ENCODE measurements around the gene MORN2. TPM values are rescaled to one million over a fixed set of nuclear protein-coding genes. Genes with fewer than 3 reads are reported as not detected.

The MORN2 gene
- total and polyA plus RNA-seq, 2 experiments from 2014 or later, result 38.5 to 57.6 TPM

DNA sequence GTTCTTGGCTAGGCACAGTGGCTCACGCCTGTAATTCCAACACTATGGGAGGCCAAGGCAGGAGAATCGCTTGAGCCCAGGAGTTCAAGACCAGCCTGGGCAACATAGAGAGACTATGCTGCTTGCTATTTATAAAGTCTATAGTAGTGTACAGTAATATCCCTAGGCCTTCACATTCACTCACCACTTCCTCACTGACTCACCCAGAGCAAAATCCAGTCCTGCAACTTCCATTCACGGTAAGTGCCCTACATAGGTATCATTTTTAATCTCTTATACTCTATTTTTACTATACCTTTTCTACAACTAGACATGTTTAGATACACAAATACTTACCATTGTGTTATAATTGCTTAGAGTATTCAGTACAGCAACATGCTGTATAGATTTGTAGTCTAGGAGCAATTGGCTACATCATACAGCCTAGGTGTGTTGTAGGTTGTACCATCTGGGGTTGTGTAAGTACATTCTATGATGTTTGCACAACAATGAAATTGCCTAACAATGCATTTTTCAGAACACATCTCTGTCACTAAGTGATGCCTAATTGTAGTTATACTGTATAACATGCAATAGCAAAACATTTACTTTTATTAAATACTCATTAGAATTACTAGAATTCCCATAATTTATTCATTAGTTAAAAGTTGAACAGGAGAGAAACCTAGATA, 8.9 kb upstream of the MORN2 start:
- Histone ChIP-seq H3K4me2 (ENCODE audit: unreplicated experiment) (no peak overlapping the region), H3K27ac (no peak overlapping the region), H3F3A (ENCODE audit: insufficient read depth) (no peaks in the 10 kb centered on the region), H3K79me2 (ENCODE audit: insufficient read depth) (peaks cover 37% of the 10 kb centered on the region), H3K4me3 (no peak overlapping the region), H3K9me2 (ENCODE audit: insufficient read depth) (no peaks in the 10 kb centered on the region), H3K27me3 (replicated peaks; ENCODE audit: insufficient read depth) (no peaks in the 10 kb centered on the region), H3K9me3 (ENCODE audit: low read depth) (no peaks in the 10 kb centered on the region), H2AFZ (no peak overlapping the region), H3K4me1 (ENCODE audit: insufficient read depth) (no peaks in the 10 kb centered on the region), H3K36me3 (ENCODE audit: low read depth) (peaks cover 15% of the 10 kb centered on the region; the same call in 1 of the 2 replicates), H4K20me1 (ENCODE audit: insufficient read depth) (no peaks in the 10 kb centered on the region), H3K9ac (no peak overlapping the region)
- in situ Hi-C loops (cut with MboI), result no loop called here
- WGBS, 2 experiments (ENCODE audit: low coverage in 1 of 2, low lambda C conversion rate in 2 of 2, missing lambda C conversion rate in 2 of 2), result 94 to 100% methylated on average over 3 of the region's 3 CpGs
- TF ChIP-seq EZH2phosphoT487 (IDR thresholded peaks at IDR 0.05; ENCODE audit: insufficient read depth, low read depth), result no peak
- TF ChIP-seq EZH2 (IDR thresholded peaks at IDR 0.05; ENCODE audit: insufficient read depth, poor library complexity, severe bottlenecking), result no peak
- DNase-seq, result peak; percentile 2

GRCh38 chr2:38871432-38871831, 4.3 kb upstream of the MORN2 start:
- TF ChIP-seq EZH2 (IDR thresholded peaks at IDR 0.05; ENCODE audit: insufficient read depth, poor library complexity, severe bottlenecking), result no peak
- Histone ChIP-seq H3K27ac (no peak overlapping the region), H3K4me3 (no peak overlapping the region), H4K20me1 (ENCODE audit: insufficient read depth) (no peaks in the 10 kb centered on the region), H3K79me2 (ENCODE audit: insufficient read depth) (peaks cover 79% of the 10 kb centered on the region), H3K9me3 (ENCODE audit: low read depth) (no peaks in the 10 kb centered on the region), H2AFZ (no peak overlapping the region), H3K36me3 (ENCODE audit: low read depth) (peaks cover 6% of the 10 kb centered on the region; the same call in 1 of the 2 replicates), H3K4me1 (ENCODE audit: insufficient read depth) (peaks cover 6% of the 10 kb centered on the region; the same call in 1 of the 2 replicates), H3K9ac (no peak overlapping the region), H3K27me3 (replicated peaks; ENCODE audit: insufficient read depth) (no peaks in the 10 kb centered on the region), H3K4me2 (ENCODE audit: unreplicated experiment) (no peak overlapping the region), H3K9me2 (ENCODE audit: insufficient read depth) (no peaks in the 10 kb centered on the region), H3F3A (ENCODE audit: insufficient read depth) (no peaks in the 10 kb centered on the region)
- no peak for DNase-seq
- in situ Hi-C loops (cut with MboI), result no loop called here
- 75 to 81% methylated on average over 3 of the region's 3 CpGs for WGBS, 2 experiments (ENCODE audit: low coverage in 1 of 2, low lambda C conversion rate in 2 of 2, missing lambda C conversion rate in 2 of 2)

- H3K9me2 ChIP-seq (ENCODE audit: insufficient read depth), result no peaks in the 10 kb centered on the region
- H3K36me3 ChIP-seq (ENCODE audit: low read depth), result no peaks in the 10 kb centered on the region
- H3K4me1 ChIP-seq (ENCODE audit: insufficient read depth), result peaks cover 6% of the 10 kb centered on the region; the same call in 1 of the 2 replicates
- H2AFZ ChIP-seq, result no peak overlapping the region
- no peak overlapping the region for H3K4me2 ChIP-seq (ENCODE audit: unreplicated experiment)
- WGBS, 2 experiments (ENCODE audit: low coverage in 1 of 2, low lambda C conversion rate in 2 of 2, missing lambda C conversion rate in 2 of 2), result 78% methylated on average over 5 of the region's 5 CpGs
- no peaks in the 10 kb centered on the region for H3K9me3 ChIP-seq (ENCODE audit: low read depth)
- no peaks in the 10 kb centered on the region for H4K20me1 ChIP-seq (ENCODE audit: insufficient read depth)
- no peaks in the 10 kb centered on the region for H3K27me3 ChIP-seq (replicated peaks; ENCODE audit: insufficient read depth)
- H3K79me2 ChIP-seq (ENCODE audit: insufficient read depth), result peaks cover 76% of the 10 kb centered on the region
- no peak overlapping the region for H3K9ac ChIP-seq
- no peak for DNase-seq
- no peak for TF ChIP-seq EZH2phosphoT487 (IDR thresholded peaks at IDR 0.05; ENCODE audit: insufficient read depth, low read depth)
- no peak for TF ChIP-seq EZH2 (IDR thresholded peaks at IDR 0.05; ENCODE audit: insufficient read depth, poor library complexity, severe bottlenecking)
- in situ Hi-C loops (cut with MboI), result no loop called here
- no peak overlapping the region for H3K27ac ChIP-seq
- no peak overlapping the region for H3K4me3 ChIP-seq
- no peaks in the 10 kb centered on the region for H3F3A ChIP-seq (ENCODE audit: insufficient read depth)
Observed at GRCh38 chr2:38873763-38874162, 2.0 kb upstream of the MORN2 start.

DNA sequence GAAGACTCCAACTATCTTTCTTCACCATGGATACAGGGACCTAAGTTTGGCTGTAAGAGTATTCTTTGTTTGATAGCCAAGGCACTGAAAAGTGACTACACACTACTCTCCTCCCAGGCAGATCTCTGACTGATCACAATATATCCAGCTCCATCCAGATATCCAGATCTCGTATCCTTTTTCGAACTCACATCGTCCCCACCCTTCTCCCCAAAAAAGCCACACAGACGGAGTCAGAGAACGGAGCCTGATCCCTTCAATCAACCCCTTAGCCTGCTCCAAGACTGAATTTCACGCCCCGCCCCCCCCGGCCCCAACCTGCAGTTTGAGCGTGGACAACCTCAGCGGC, 575 bp upstream of the MORN2 start:
- Histone ChIP-seq H3K9ac (peak overlapping the region; percentile 90), H3K9me3 (ENCODE audit: low read depth) (no peaks in the 10 kb centered on the region), H2AFZ (peak overlapping the region; percentile 100), H3K36me3 (ENCODE audit: low read depth) (no peaks in the 10 kb centered on the region), H3F3A (ENCODE audit: insufficient read depth) (no peaks in the 10 kb centered on the region), H3K4me1 (ENCODE audit: insufficient read depth) (peaks cover 6% of the 10 kb centered on the region; the same call in 1 of the 2 replicates), H3K27ac (peak overlapping the region; percentile 74), H3K4me2 (ENCODE audit: unreplicated experiment) (peak overlapping the region; percentile 94), H3K79me2 (ENCODE audit: insufficient read depth) (peaks cover 62% of the 10 kb centered on the region), H3K9me2 (ENCODE audit: insufficient read depth) (no peaks in the 10 kb centered on the region), H3K27me3 (replicated peaks; ENCODE audit: insufficient read depth) (no peaks in the 10 kb centered on the region), H3K4me3 (peak overlapping the region; percentile 95), H4K20me1 (ENCODE audit: insufficient read depth) (no peaks in the 10 kb centered on the region)
- 0 to 2% methylated on average over 10 of the region's 10 CpGs for WGBS, 2 experiments (ENCODE audit: low coverage in 1 of 2, low lambda C conversion rate in 2 of 2, missing lambda C conversion rate in 2 of 2)
- in situ Hi-C loops (cut with MboI), result no loop called here
- DNase-seq, result peak; percentile 45
- TF ChIP-seq EZH2phosphoT487 (IDR thresholded peaks at IDR 0.05; ENCODE audit: insufficient read depth, low read depth), result no peak
- no peak for TF ChIP-seq EZH2 (IDR thresholded peaks at IDR 0.05; ENCODE audit: insufficient read depth, poor library complexity, severe bottlenecking)

Data from GM23248 (cell line).